ENCODE measurements around the gene GPR85.

GRCh38 chr7:113078331-113078730 lies 8.3 kb downstream of the GPR85 start:
- no peak for TF ChIP-seq POLR2A (IDR thresholded peaks at IDR 0.05; ENCODE audit: low read length)
- no peak for TF ChIP-seq GATA1 (IDR thresholded peaks at IDR 0.05; ENCODE audit: low read depth, low read length)
